GM13976 (cell line): ENCODE results near the gene NAMPT.

ENCODE experiments used
- DNase-seq: peaks from one replicate; pipeline ENCODE4 v3.0.0; 2012; ENCODE audit warnings: low spot score
- in situ Hi-C: fragments of 300-500 bp; cut with MboI; formaldehyde crosslinking; loops from one replicate; pipeline ENCODE4 v1.12.0; 2022; ENCODE audit warnings: low sequenced_read_pairs, mixed read lengths, inconsistent platforms; ENCODE audit not compliant: unreplicated experiment
- TF ChIP-seq, protein P1 (sequence below): IDR thresholded peaks from 2 replicates; pipeline ENCODE4 v1.5.1; 2012; ENCODE audit warnings: borderline replicate concordance, mild to moderate bottlenecking; ENCODE audit not compliant: insufficient read depth; ENCODE audit errors: extremely low read depth, missing control alignments, control extremely low read depth

Gene NAMPT

GRCh38 chr7:106248600-106248999 lies 36.2 kb downstream of the NAMPT start:
- TF ChIP-seq, protein P1, sequence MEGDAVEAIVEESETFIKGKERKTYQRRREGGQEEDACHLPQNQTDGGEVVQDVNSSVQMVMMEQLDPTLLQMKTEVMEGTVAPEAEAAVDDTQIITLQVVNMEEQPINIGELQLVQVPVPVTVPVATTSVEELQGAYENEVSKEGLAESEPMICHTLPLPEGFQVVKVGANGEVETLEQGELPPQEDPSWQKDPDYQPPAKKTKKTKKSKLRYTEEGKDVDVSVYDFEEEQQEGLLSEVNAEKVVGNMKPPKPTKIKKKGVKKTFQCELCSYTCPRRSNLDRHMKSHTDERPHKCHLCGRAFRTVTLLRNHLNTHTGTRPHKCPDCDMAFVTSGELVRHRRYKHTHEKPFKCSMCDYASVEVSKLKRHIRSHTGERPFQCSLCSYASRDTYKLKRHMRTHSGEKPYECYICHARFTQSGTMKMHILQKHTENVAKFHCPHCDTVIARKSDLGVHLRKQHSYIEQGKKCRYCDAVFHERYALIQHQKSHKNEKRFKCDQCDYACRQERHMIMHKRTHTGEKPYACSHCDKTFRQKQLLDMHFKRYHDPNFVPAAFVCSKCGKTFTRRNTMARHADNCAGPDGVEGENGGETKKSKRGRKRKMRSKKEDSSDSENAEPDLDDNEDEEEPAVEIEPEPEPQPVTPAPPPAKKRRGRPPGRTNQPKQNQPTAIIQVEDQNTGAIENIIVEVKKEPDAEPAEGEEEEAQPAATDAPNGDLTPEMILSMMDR = no peak
- no peak for DNase-seq
- in situ Hi-C loops = no loop called here

GRCh38 chr7:106247841-106248240 lies 36.9 kb downstream of the NAMPT start:
- TF ChIP-seq, protein P1 = no peak
- in situ Hi-C loops = no loop called here
- DNase-seq = no peak

DNA sequence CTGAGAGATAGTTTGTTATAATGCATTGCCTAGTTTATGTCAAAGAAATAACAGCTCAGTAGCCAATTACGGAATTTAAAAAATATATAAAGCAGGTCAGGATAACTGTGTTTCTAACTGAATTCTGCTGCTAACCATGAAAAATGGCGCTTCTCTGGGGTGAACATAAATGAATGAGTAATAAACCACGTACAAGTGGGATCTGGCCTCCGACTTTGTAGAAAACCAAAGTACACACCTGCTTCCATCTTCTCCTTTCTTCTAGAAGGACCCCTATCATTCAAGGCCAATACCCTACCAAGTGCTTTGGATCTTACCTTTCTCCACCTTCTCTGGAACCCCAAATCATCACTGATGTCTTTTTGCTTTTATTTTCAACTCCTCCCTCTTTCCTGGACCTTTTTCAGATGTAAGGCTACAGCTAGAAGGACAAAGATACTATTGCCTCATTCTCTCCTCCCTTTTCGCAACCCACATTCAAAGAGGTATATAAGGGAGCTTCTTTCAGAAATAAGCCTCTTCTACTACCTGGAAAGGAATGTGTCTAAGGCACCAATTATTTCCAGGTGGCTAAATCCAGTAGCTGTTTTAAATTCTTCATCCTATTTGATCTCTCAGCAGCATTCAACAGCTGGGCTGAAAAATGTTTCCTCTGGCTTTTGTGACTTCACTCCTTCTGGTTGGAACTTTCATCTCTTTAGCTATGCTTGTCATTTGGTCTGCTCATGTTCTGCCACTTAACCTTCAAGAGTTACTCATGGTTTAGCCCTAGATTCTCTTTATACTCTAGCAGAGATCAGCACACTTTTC lies 37.7 kb downstream of the NAMPT start:
- no peak for DNase-seq
- TF ChIP-seq, protein P1 = no peak
- in situ Hi-C loops = no loop called here

GRCh38 chr7:106243893-106244292 lies 40.9 kb downstream of the NAMPT start:
- no peak for DNase-seq
- TF ChIP-seq, protein P1 = no peak
- in situ Hi-C loops = no loop called here

- DNase-seq = no peak
- in situ Hi-C loops = no loop called here
- TF ChIP-seq, protein P1 = no peak
Measured at GRCh38 chr7:106239406-106239805, 45.4 kb downstream of the NAMPT start.

DNA sequence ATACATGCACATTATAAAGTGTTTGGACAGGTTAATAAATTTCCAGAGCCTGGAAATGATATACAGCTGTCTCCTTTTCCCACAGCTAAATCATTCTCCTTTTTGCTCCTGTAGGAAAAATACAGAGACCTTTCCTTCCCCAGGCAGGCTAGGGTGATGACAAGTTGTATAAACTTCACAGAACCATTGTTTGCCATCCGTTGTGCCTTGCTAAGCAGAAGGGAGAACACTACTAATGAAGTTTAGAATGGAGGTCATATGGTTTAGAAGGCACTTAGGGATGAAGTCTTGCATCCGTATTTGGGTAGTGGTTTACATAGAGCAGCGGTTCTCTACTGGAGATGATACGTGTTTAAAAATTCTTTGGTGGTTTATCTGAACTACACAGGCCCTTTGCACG lies 46.0 kb downstream of the NAMPT start:
- TF ChIP-seq, protein P1 = no peak
- DNase-seq = no peak
- in situ Hi-C loops = no loop called here
